ENCODE results near the gene SNX32.
A peak's percentile ranks its signal among the peaks of the same experiment; 100 is the strongest.

Gene SNX32

DNA sequence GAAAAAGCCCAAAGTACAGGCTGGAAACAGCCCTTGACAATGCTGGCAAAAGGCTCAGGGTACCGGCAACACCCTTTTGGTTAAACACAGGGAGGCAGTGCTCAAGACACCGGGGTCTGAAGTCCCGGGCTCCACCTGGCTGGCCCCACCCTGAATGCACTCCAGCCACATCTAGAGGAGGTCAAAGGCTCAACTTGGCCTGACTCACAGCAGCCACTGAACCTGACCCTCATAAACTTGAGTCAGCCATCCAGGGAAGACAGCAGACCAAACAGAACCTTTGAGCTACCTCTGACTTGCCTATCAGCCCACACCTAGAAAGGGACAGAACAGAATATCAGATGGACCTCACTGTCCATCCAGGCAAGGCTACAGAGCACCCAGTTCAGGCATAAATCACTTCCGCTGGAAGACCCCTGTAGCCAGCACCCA, 20.4 kb downstream of the SNX32 start:
- H3K27me3 Mint-ChIP-seq, result no peaks in the 10 kb centered on the region
- H3K4me3 Mint-ChIP-seq, result peak overlapping the region; percentile 64
- no peak for DNase-seq (ENCODE audit: low spot score in 2 of 2)
- peaks cover 22% of the 10 kb centered on the region for H3K36me3 Mint-ChIP-seq
- peak overlapping the region; percentile 24 for H3K27ac Mint-ChIP-seq
- ATAC-seq (ENCODE audit: low read depth), result no peak
- H3K4me1 Mint-ChIP-seq, result peaks cover 34% of the 10 kb centered on the region
- H3K9me3 Mint-ChIP-seq, result no peaks in the 10 kb centered on the region

DNA sequence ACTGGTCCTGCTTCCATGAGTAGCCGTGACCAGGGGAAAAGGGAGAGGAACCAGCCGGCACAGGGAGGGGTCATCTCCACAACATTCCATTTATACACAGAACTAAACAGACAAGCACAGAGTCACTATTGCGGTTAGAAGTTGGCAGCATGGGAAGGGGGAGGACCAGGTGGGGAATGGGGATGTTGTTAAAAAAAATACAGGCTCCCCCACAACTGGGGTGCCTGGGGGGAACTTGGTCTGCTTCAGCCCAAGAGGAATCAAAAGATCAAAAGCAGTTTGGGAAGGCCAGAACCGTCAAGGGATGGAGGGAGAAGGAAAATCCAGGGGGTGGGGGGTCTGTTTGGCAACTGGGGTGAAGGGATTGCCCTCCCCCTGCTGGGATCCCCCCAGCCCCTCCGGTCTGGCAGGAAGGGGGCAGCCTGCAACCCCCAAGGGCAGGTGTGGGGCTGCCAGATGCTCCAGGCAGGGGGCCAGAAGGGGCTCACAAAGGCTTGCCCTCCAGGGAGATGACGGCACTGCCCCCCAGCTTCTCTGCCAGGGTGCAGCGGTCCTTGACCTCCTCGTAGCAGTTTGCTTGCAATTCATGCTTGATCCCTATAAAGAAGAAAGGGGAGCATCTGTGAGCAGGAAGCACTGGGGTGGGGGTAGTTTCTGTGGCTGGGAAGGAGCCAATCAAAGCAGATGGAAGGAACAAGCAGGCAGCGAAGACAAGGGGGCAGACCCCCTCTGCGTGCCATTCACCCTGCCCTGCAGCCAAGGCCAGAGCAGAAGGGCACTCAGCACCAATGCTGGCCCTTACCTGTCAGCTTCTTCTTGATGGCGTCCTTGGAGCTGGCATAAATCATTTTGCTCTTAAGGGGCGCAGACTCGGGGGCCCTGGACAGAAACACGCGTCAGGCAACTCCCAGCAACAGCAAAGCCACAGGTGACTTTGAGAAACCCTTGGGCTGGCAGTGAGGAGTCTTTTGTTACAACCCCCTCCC, 21.4 kb downstream of the SNX32 start:
- H3K4me3 Mint-ChIP-seq, result peak overlapping the region; percentile 46
- DNase-seq (ENCODE audit: low spot score in 2 of 2), result no peak
- peaks cover 22% of the 10 kb centered on the region for H3K36me3 Mint-ChIP-seq
- no peaks in the 10 kb centered on the region for H3K27me3 Mint-ChIP-seq
- H3K9me3 Mint-ChIP-seq, result no peaks in the 10 kb centered on the region
- no peak for ATAC-seq (ENCODE audit: low read depth)
- H3K4me1 Mint-ChIP-seq, result peaks cover 38% of the 10 kb centered on the region
- H3K27ac Mint-ChIP-seq, result peak overlapping the region; percentile 24

GRCh38 chr11:65855927-65856363, 22.2 kb downstream of the SNX32 start:
- DNase-seq (ENCODE audit: low spot score in 2 of 2) (no peak), ATAC-seq (ENCODE audit: low read depth) (no peak)
- no peaks in the 10 kb centered on the region for H3K27me3 Mint-ChIP-seq
- H3K9me3 Mint-ChIP-seq, result no peaks in the 10 kb centered on the region
- H3K4me3 Mint-ChIP-seq, result peak overlapping the region; percentile 89
- peaks cover 22% of the 10 kb centered on the region for H3K36me3 Mint-ChIP-seq
- H3K27ac Mint-ChIP-seq, result peak overlapping the region; percentile 91
- peaks cover 41% of the 10 kb centered on the region for H3K4me1 Mint-ChIP-seq

- Mint-ChIP-seq H3K4me1 (peaks cover 40% of the 10 kb centered on the region), H3K36me3 (peaks cover 19% of the 10 kb centered on the region)
These were observed 23.1 kb downstream of the SNX32 start for GRCh38 chr11:65856689-65857499.

DNA sequence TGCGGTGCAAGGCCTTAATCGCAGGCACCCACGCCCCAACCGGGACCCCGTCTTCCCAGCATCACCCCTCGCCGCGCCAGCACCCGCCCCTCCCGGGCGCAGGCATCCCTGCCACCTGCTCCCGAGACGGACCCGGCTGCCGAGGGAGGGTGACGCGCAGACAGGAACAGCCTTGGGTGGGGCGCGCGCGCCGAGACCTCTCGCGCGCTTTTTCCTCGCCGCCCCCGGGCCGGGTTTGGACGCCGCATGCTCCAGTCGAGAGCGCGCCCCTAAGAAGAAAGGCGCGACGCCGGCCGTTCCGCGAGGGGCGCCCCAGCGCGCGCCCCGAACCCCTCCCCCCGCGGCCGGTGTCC, 23.7 kb downstream of the SNX32 start:
- ATAC-seq (ENCODE audit: low read depth) (peak; percentile 5), DNase-seq (ENCODE audit: low spot score in 2 of 2) (peak in 1 of 2 donors; percentile 68)
- peaks cover 16% of the 10 kb centered on the region for H3K36me3 Mint-ChIP-seq
- no peaks in the 10 kb centered on the region for H3K27me3 Mint-ChIP-seq
- H3K9me3 Mint-ChIP-seq, result no peaks in the 10 kb centered on the region
- H3K4me3 Mint-ChIP-seq, result peak overlapping the region; percentile 89
- peak overlapping the region; percentile 91 for H3K27ac Mint-ChIP-seq
- peaks cover 36% of the 10 kb centered on the region for H3K4me1 Mint-ChIP-seq

More at GRCh38 chr11:65856689-65857499, 23.1 kb downstream of the SNX32 start:
- Mint-ChIP-seq H3K27me3 (no peaks in the 10 kb centered on the region), H3K9me3 (no peaks in the 10 kb centered on the region), H3K27ac (peak overlapping the region; percentile 91), H3K4me3 (peak overlapping the region; percentile 89)
- ATAC-seq (ENCODE audit: low read depth) (peak; percentile 23), DNase-seq (ENCODE audit: low spot score in 2 of 2) (peak; percentile 63 to 81)

GRCh38 chr11:65857853-65858680, 24.3 kb downstream of the SNX32 start, which contains the start of gene CFL1:
Gene CFL1, minus strand, starts transcription at chr11:65858180. Its CDS starts 81 bp downstream, at chr11:65858099.
- peaks cover 21% of the 10 kb centered on the region for H3K36me3 Mint-ChIP-seq
- DNase-seq (ENCODE audit: low spot score in 2 of 2), result peak; percentile 88 to 95
- peaks cover 42% of the 10 kb centered on the region for H3K4me1 Mint-ChIP-seq
- H3K9me3 Mint-ChIP-seq, result no peaks in the 10 kb centered on the region
- H3K4me3 Mint-ChIP-seq, result peak within 1 kb of the TSS; percentile 95
- ATAC-seq (ENCODE audit: low read depth), result peak; percentile 66
- H3K27me3 Mint-ChIP-seq, result no peaks in the 10 kb centered on the region
- peak within 1 kb of the TSS; percentile 91 for H3K27ac Mint-ChIP-seq

DNA sequence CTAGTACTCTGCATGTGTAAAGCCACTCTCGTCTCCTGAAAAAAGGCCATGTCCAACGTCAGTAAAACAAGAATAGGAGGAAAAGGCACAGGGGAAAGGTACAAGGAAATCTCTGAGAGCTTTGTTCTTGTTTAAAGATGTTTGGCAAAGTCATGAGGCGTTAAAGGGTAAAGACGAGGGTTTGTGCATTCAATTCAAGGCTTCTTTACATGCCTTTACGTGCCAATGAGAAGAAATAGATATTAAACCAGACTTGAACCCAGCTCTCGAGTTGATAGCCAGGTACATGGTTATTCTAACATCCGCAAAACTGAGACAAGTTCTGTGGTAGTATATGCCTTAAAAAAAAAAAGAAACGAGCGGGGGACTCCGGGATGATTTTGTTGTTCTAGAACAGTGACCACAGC, 24.9 kb downstream of the SNX32 start:
- Mint-ChIP-seq H3K4me1 (peaks cover 37% of the 10 kb centered on the region), H3K36me3 (peaks cover 21% of the 10 kb centered on the region), H3K27ac (peak overlapping the region; percentile 88), H3K4me3 (peak overlapping the region; percentile 95), H3K9me3 (no peaks in the 10 kb centered on the region), H3K27me3 (no peaks in the 10 kb centered on the region)
- ATAC-seq (ENCODE audit: low read depth), result no peak
- no peak for DNase-seq (ENCODE audit: low spot score in 2 of 2)

DNA sequence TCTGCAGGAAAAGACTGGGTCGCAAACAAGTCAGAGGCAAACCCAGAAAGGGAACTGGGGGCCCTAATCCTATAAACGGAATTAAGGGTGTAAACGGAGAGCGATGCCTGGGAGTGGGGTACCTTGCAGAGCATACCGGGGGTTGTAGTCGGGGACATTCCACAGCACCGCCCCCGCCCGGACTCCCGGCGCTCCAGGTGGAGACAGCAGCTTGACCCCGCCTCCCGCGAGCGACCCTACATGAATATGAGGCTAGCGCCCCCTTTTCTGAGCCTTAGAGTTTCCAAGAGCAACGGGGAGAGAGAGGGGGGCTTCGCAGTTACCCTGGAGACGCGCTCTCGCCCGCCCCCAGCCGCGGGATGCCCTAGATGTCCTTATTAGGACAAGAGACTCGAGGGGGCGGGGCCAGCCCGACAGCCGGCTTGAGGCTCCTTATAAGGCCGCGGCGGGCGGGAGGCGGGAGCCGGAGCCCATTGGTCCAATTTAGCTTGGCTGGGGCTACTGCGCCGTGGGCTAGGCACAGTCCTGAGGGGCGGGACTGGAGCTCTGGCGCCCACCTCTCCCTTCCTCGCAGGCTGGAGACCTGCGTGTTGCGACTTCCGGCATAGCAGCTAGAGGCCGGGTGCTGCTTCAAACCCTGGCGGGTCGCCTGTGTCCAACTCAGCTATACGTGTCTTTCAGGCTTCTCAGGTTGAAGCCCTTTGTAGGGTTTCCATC, 25.5 kb downstream of the SNX32 start:
- Mint-ChIP-seq H3K27ac (peak overlapping the region; percentile 88), H3K36me3 (peaks cover 22% of the 10 kb centered on the region), H3K4me1 (peaks cover 35% of the 10 kb centered on the region), H3K27me3 (no peaks in the 10 kb centered on the region), H3K4me3 (peak overlapping the region; percentile 95), H3K9me3 (no peaks in the 10 kb centered on the region)
- DNase-seq (ENCODE audit: low spot score in 2 of 2), result peak; percentile 80 to 90
- peak; percentile 51 for ATAC-seq (ENCODE audit: low read depth)

DNA sequence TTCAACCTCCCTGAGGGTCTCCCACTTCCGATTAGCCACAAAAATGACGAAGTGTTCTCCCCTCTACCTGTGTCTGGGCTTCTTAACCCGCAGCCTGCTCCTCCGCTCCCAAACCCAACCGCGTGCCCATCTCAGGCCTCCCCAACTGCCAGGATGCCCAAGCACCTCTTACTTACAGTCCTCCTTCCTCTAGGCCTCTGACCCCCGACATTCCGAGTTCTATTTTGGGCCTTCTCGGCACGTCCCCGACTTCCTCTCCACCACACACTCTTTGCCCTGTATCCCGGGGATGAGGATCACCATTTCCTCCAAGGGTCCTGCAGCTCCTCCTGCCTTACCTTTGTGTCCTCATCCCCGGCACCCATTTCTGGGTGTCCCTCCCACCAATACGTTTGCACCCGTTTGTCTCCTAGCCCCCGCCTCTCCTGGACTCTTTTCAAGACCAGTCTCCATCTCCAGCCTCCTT, 26.1 kb downstream of the SNX32 start:
- peaks cover 18% of the 10 kb centered on the region for H3K36me3 Mint-ChIP-seq
- H3K27me3 Mint-ChIP-seq, result no peaks in the 10 kb centered on the region
- peak overlapping the region; percentile 95 for H3K4me3 Mint-ChIP-seq
- DNase-seq (ENCODE audit: low spot score in 2 of 2), result no peak
- no peak for ATAC-seq (ENCODE audit: low read depth)
- no peaks in the 10 kb centered on the region for H3K9me3 Mint-ChIP-seq
- peak overlapping the region; percentile 88 for H3K27ac Mint-ChIP-seq
- H3K4me1 Mint-ChIP-seq, result peaks cover 29% of the 10 kb centered on the region

GRCh38 chr11:65860278-65861164, 26.8 kb downstream of the SNX32 start, which contains the start of gene MUS81:
Gene MUS81, plus strand, starts transcription at chr11:65860433. Its CDS starts 321 bp downstream, at chr11:65860754.
- DNase-seq (ENCODE audit: low spot score in 2 of 2) (peak; percentile 96 to 97), ATAC-seq (ENCODE audit: low read depth) (peak; percentile 49)
- H3K4me1 Mint-ChIP-seq, result peaks cover 28% of the 10 kb centered on the region
- H3K9me3 Mint-ChIP-seq, result no peaks in the 10 kb centered on the region
- H3K36me3 Mint-ChIP-seq, result peaks cover 20% of the 10 kb centered on the region
- peak within 1 kb of the TSS; percentile 95 for H3K4me3 Mint-ChIP-seq
- H3K27ac Mint-ChIP-seq, result peak within 1 kb of the TSS; percentile 88
- no peaks in the 10 kb centered on the region for H3K27me3 Mint-ChIP-seq

GRCh38 chr11:65861165-65861505, 27.4 kb downstream of the SNX32 start:
- no peaks in the 10 kb centered on the region for H3K9me3 Mint-ChIP-seq
- DNase-seq (ENCODE audit: low spot score in 2 of 2) (no peak), ATAC-seq (ENCODE audit: low read depth) (no peak)
- H3K4me3 Mint-ChIP-seq, result peak overlapping the region; percentile 95
- peaks cover 20% of the 10 kb centered on the region for H3K36me3 Mint-ChIP-seq
- H3K27me3 Mint-ChIP-seq, result no peaks in the 10 kb centered on the region
- peak overlapping the region; percentile 88 for H3K27ac Mint-ChIP-seq
- peaks cover 25% of the 10 kb centered on the region for H3K4me1 Mint-ChIP-seq

Data from memory B cell (primary cell).